Left hindlimb (tissue), 1 donor: ENCODE data around the gene PATE1.

ENCODE experiments used
- DNase-seq: peaks from one replicate; pipeline ENCODE4 v3.0.0-alpha.2; 2018

PATE1 gene

GRCh38 chr11:125797641-125798040 is 51.6 kb downstream of the PATE1 start:
- no peak for DNase-seq
